Activated naive CD4-positive, alpha-beta T cell treated with anti-CD3 and anti-CD28 coated beads, Interleukin-2, amount 50 U/mL, for 72 hours (primary cell): ENCODE data around the gene EBF3. TPM values are rescaled to one million over a fixed set of nuclear protein-coding genes. Genes with fewer than 3 reads are reported as not detected.
A peak's percentile ranks its signal among the peaks of the same experiment; 100 is the strongest.

Experiments used
- ATAC-seq, 2 donors: fragments of 150-1000 bp; cut with Tn5 transposase; 2 replicates each; pipeline ENCODE4 v1.10.0; 2021; ENCODE audit warnings: mild to moderate bottlenecking in 2 of 2, moderate library complexity in 2 of 2
- DNase-seq, 2 donors: peaks; one replicate each; pipeline ENCODE4 v3.0.0; 2021 to 2022; ENCODE audit warnings: low spot score in 2 of 2
- H3K27ac Mint-ChIP-seq, 2 donors: one replicate each; pipeline ENCODE4 v1.8.0; 2022; ENCODE audit warnings: mild to moderate bottlenecking in 2 of 2, mixed read lengths in 2 of 2
- H3K36me3 Mint-ChIP-seq, 2 donors: one replicate each; pipeline ENCODE4 v1.8.0; 2022; ENCODE audit warnings: mixed read lengths in 2 of 2
- H3K9me3 Mint-ChIP-seq, 2 donors: one replicate each; pipeline ENCODE4 v1.8.0; 2022; ENCODE audit warnings: mixed read lengths in 2 of 2
- total RNA-seq, 2 donors: library from RNA; stranded (reverse); gene quantifications; one replicate each; pipeline ENCODE4 v1.2.3, GENCODE V29; 2022

EBF3 gene
- total RNA-seq, 2 donors from 2014 or later: not detected

DNA sequence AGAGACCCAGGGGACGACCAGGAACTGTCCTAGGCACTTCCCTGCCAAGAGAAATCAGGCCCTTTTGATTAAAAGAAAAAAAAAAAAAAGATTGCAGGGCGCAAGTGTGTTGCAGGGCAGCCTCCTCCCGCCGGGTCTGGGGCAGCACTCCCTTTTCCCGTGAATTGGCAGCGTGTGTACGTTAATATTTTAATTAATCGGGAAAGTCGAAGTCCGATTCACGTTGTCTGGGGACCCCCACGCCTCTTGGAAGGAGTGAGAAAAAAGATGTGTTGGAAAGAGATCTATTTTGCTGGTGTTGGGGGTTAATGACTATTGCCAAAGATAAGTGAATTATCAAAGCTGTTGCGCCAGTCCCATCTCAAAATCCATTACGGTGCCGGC, 1.3 kb upstream of the EBF3 start:
- ATAC-seq: no peak
- peaks cover 9 to 27% of the 10 kb centered on the region in 2 donors for H3K36me3 Mint-ChIP-seq
- H3K27ac Mint-ChIP-seq: peak overlapping the region in 1 of 2 donors; percentile 79

DNA sequence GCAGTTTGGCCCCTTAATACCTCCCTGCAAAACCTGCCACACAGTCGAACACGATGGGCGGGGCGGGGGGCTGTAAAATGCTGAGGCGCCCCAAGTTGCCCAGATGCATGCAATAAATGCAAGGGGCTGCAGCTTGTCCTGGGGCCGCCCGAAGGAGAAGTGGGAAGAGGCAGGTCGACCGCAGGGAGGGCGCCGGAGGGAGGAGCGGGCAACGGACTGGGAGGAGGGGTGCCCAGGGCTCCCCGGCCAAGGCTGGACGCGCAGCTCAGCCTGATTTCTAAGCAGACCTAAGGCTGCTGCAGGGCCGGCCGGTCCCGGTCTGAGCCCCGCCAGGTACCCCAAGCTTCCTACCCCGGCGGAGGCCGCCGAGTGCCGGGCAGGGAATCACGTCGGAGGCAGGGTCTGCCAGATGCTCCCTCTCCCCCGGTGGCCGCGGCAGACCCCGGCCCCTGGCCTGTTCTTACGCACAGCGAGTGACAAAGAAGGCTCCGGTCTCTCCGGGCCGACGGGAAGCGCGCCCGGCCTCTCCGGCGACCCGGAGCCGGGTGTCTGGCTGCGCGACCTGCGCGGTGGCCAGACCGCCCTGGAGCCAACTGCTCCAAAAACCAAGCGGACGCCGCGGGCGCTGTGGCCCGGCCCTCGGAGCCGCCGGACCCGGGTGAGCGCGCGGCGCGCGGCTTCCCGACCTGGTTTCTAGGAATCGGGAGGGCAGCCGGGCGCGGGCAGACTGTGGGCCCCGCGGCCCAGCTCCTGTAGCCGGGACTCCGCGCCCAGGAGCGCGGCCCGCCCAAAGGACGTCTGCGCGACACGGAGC, 744 bp upstream of the EBF3 start:
- peaks cover 14 to 27% of the 10 kb centered on the region in 2 donors for H3K36me3 Mint-ChIP-seq
- no peak for DNase-seq
- H3K27ac Mint-ChIP-seq: no peak overlapping the region
- no peak for ATAC-seq
- no peaks in the 10 kb centered on the region for H3K9me3 Mint-ChIP-seq

More for the DNA sequence above, 1.3 kb upstream of the EBF3 start:
- DNase-seq: no peak
- H3K9me3 Mint-ChIP-seq: no peaks in the 10 kb centered on the region

DNA sequence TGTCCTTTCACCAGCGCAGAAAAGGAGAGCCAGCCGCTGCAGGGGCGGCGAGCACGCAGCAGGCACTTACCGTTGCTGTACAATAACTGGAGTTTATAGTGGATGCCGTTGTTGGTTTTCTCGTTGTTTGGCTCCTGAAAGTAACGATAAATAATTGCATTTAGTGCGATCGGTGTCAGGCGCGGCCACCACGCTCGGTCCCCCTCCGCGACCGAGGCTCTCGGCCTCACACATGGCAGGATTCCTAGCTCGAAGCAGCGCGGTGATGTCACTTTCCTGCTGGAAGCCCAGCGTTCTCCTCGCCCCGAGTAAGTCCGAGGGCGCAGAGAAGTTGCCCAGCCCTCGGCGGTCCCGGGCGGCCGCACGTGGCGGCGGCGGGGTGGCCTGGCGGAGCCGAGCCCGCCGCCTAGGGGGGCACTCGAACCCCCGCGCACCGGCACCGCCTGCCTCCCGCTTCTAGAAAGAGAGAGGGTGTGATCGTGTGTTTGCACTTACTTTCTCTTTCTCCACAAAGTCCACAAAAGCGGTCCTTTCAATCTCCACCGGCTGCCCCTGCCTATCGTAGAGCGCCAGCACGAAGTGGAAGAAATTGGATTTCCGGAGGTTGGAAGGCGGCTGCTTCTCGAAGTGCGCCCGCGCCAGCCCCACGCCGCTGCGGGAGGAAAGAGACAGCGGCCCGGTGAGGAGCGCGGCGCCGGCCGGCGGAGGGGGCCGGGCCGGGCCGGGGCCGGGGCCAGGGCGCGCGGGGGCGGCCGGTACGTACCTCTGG, 1.0 kb downstream of the EBF3 start:
- ATAC-seq (peak in 1 of 2 donors; percentile 10), DNase-seq (peak in 1 of 2 donors; percentile 24)
- Mint-ChIP-seq H3K9me3 (no peaks in the 10 kb centered on the region), H3K27ac (peak overlapping the region in 1 of 2 donors; percentile 50), H3K36me3 (peaks cover 14 to 27% of the 10 kb centered on the region in 2 donors)

DNA sequence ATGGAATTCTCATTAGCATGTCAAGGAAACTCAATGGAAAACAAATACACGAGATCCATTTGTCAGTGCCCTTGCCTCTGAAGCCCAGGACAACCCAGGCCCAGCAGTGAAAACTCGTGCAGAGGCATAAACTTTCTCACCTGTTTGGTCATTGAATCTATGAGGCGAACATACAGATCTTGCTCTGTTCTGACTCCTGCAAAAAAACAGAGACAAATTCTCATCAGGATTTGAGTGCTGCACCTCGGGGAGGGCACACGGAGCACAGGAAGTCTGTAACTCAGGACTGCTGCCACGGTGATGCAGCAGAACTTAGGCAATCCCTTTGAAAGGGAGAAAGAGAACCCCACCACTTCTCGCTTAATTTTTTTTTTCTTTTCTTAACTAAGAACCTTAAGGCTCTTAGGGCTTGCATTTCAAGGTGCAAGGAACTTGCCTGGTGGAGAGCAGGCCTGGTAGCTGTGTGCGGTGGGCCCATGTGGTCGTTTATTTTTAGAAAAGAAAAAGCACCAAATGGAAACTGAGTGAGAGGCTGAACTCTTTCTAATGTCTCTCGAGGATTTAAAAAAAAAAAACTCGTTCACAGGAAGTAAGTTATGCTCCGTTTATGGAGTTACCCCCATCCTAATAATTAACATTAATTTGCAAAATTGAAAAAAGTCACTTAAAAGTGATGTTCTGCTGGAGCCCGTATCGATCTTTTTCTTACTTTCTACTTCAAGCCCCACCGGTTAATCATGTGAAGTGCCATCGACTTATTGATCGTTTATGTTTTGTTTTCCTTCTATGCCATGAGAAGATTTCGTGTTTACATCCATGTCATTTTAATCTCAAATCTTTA, 1.8 kb downstream of the EBF3 start:
- peak overlapping the region in 1 of 2 donors; percentile 5 for H3K27ac Mint-ChIP-seq

GRCh38 chr10:129961157-129961701, 2.8 kb downstream of the EBF3 start:
- peaks cover 14 to 37% of the 10 kb centered on the region in 2 donors for H3K36me3 Mint-ChIP-seq

More for the DNA sequence above, 1.8 kb downstream of the EBF3 start:
- ATAC-seq (no peak), DNase-seq (no peak)
- H3K9me3 Mint-ChIP-seq: no peaks in the 10 kb centered on the region
- peaks cover 14 to 30% of the 10 kb centered on the region in 2 donors for H3K36me3 Mint-ChIP-seq

GRCh38 chr10:129960481-129961156, 3.5 kb downstream of the EBF3 start:
- no peak for ATAC-seq
- no peak for DNase-seq
- peak overlapping the region in 1 of 2 donors; percentile 81 for H3K27ac Mint-ChIP-seq
- no peaks in the 10 kb centered on the region for H3K9me3 Mint-ChIP-seq
- peaks cover 14 to 40% of the 10 kb centered on the region in 2 donors for H3K36me3 Mint-ChIP-seq

More at GRCh38 chr10:129961157-129961701, 2.8 kb downstream of the EBF3 start:
- Mint-ChIP-seq H3K9me3 (no peaks in the 10 kb centered on the region), H3K27ac (no peak overlapping the region)
- ATAC-seq (no peak), DNase-seq (no peak)

GRCh38 chr10:129959544-129960480, 4.3 kb downstream of the EBF3 start:
- Mint-ChIP-seq H3K27ac (peak overlapping the region in 1 of 2 donors; percentile 81), H3K36me3 (peaks cover 14 to 40% of the 10 kb centered on the region in 2 donors), H3K9me3 (no peaks in the 10 kb centered on the region)
- ATAC-seq: no peak
- no peak for DNase-seq

DNA sequence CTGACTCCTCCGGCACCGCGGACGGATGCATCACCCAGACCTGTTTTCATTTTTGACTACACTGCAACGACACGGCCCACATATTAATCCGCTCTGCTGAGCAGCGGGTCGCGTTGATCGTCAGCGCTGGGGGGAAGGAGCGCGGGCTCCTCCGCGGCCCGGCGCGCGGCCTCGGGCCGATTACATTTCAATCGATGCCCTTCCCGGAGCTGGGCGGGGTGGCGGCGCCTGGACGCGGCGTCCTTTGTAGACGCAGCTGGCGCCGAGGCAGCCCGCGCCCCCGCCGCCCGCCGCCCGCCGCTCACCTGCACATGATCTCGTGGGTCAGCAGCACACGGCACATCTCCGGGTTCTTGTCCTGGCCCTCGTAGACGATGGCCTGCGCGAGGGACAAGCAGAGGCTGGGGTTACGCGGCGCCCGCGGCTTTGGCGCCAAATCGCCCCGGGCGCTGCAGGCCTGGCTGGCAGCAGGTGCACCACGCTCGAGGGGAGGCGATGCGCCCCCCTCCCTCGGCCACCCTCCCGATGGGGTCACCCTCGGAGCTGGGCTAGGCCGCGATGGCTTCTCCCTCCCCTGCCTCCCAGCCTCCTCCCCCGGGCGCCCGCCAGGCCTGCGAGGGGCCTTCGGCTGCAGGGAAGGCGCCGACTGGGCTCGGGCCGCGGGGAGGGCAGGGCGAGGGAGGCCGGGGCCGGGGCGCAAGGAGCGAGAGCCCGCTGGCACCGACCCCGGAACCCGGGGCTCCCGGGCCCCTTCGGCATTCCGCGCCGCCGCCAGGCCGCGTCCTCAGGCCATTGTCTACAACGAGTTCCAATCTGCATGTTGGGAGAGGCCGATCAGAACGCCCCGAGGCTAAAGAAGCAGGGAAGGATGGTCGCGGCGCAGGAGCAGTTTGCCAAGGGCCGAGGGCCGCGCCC, 5.2 kb downstream of the EBF3 start:
- Mint-ChIP-seq H3K9me3 (no peaks in the 10 kb centered on the region), H3K27ac (no peak overlapping the region), H3K36me3 (peaks cover 14 to 40% of the 10 kb centered on the region in 2 donors)
- ATAC-seq (peak in 1 of 2 donors; percentile 47), DNase-seq (peak in 1 of 2 donors; percentile 18)

DNA sequence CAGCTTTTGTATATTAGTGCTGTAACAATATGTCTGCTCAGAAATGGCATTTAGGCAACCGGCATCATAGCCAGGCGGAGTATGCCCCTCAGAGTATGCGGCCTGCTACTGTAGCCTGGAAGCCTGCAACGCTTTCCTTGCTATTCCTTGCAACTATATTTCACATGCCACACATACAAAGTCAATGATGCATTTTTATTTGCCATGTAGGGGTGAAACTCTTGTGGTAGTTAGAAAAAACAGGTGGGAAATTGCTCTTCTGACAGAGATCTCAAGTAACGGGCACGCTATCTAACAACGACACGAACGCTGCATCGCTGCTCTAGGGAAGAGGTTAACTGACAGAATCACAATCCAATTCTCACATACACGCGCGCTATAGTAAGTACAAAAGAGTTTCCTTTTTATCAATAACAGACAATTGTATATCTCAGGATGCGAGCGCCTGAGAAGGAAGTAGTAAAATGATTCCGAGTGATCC, 5.9 kb downstream of the EBF3 start:
- H3K9me3 Mint-ChIP-seq: no peaks in the 10 kb centered on the region
- H3K36me3 Mint-ChIP-seq: peaks cover 14 to 40% of the 10 kb centered on the region in 2 donors
- ATAC-seq: no peak
- no peak overlapping the region for H3K27ac Mint-ChIP-seq
- DNase-seq: no peak

- no peaks in the 10 kb centered on the region for H3K9me3 Mint-ChIP-seq
- no peak for DNase-seq
- ATAC-seq: no peak
- H3K36me3 Mint-ChIP-seq: peaks cover 8 to 34% of the 10 kb centered on the region in 2 donors
- H3K27ac Mint-ChIP-seq: no peak overlapping the region
Observed at GRCh38 chr10:129956876-129957673, 7.0 kb downstream of the EBF3 start.

GRCh38 chr10:129956286-129956670, 7.8 kb downstream of the EBF3 start:
- Mint-ChIP-seq H3K9me3 (no peaks in the 10 kb centered on the region), H3K36me3 (peaks cover 8 to 30% of the 10 kb centered on the region in 2 donors), H3K27ac (no peak overlapping the region)
- no peak for DNase-seq
- no peak for ATAC-seq

- ATAC-seq (no peak), DNase-seq (no peak)
- Mint-ChIP-seq H3K9me3 (no peaks in the 10 kb centered on the region), H3K36me3 (peaks cover 8 to 25% of the 10 kb centered on the region in 2 donors), H3K27ac (no peak overlapping the region)
Observed at GRCh38 chr10:129955601-129956285, 8.3 kb downstream of the EBF3 start.
